ENCODE measurements around the gene CREBBP.

The CREBBP gene

DNA sequence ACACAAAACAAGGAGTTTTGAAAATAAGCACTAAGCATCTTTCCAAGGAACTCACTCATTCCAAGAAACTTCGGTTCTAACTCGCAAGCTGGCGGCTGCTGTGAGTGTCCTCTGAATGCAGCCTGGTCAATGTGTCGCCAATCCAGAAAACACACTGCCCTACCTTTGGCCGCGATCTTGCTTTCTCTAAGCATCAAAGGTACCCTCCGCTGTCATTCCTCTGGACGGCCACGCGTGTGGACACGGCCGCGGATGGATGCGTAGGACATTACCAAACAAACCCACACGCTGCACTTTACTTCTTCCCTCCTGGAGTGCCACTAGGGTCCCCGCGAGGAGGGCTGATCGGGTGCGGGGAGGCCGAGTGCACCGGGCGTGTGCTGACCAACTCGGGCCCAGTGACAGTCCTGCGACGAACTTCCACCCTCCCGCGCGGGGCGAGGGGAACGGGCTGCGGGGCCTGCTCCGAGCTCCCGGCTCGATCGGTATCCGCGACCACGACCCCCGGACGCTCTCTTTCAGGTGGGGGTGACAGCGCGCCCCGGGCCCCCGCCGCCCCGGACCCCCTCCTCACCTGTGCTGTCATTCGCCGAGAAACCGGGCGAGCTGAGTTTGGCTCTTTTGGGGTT is 1.1 kb downstream of the CREBBP start:
- DNase-seq = no peak

GRCh38 chr16:3878610-3879009 is 1.9 kb downstream of the CREBBP start:
- no peak for DNase-seq

DNA sequence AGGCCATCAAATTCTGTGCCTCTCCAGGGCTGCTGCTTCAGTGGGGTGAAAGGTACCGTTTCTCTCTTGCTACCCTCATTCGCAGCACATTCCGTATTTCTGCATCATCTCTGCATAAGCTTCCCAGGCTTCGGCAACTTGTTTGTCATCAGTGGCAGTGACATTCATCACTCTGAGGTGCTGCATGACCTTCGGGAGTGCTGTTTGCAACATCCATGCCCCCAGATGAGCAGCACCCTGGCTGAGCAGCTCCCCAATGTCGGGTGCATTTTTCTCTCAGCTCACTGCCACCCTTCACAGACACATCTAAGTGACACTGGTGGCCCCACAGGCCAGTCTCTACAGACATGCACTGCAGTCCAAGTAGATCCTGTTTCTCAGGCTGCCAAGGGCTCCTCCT is 3.8 kb downstream of the CREBBP start:
- no peak for DNase-seq

GRCh38 chr16:3876160-3876559 is 4.4 kb downstream of the CREBBP start:
- no peak for DNase-seq

DNA sequence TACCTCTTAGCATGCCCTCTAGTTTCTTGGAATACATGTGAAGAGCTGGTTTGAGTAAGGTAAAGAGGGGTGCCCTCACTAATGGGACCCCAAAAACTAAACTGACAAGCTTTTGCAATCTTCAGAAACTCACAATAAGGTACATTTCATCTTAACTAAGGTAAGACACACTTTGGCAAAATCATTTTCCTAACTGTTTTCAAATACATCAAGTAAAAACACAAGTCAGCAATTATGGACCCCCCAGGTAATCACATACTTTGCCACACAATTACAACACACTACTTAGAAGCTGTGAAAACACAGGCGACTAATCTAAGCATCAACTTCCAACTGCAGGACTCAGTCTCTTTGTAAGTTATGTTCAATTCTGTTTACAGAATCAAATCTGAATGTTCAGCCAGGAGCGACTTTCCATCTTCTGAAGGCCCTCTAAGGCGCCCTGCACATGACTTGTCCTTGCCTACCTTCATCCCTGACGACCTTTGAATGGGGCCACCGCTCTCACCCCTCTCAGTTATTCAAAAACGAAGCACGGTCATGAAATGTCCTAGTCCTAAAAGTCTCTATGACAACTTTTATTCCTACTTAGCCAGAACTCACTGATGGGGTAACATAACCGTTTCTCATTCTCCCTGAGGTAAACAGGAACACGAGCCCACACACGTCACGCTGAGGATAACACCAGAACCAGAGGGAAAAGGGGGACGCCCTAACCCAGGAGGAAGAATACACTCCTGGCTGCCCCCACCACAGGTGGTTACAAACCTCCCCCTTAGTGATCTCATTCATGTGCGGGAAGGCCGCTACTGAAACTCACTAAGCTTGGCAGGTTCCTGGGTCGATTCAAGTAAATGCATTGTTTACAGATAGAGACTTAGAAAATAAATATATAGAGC is 5.5 kb downstream of the CREBBP start:
- no peak for DNase-seq

GRCh38 chr16:3874242-3874641 is 6.3 kb downstream of the CREBBP start:
- no peak for DNase-seq

GRCh38 chr16:3873482-3874173 is 6.9 kb downstream of the CREBBP start:
- DNase-seq = no peak

DNA sequence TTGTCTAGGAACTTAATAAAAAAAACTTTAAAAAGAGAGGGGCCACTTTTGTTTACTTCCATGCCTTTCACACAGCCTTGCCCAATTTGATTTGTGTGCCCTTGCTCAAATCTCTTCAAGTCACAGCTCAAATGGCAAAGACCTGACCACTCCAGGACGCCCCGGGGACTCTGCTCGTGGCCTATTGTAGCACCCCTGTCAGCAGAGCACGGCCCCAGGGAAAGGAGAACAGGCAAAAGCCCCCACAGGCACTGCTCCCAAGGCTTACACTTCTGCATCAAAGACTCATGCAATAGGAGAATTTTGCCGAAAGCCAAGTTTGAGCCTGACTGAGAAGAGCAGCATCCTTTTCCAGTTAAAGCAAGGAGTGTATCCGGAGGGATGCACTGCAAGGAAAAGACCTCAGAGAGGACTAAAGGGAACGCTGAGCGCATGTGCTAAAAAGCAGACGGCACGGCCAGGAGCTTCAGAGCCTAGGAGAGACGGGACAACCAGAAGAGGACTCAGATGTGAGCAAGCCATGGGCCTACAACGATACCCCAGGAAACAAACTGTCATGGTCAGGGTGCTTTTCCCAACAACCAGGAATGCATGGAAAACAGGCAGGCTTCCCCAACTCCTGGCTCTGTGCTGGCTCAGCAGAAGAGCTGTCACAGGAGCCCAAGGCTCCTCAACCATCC is 8.2 kb downstream of the CREBBP start:
- DNase-seq = no peak

- no peak for DNase-seq
These were observed 11.5 kb downstream of the CREBBP start for GRCh38 chr16:3868967-3869366.

DNA sequence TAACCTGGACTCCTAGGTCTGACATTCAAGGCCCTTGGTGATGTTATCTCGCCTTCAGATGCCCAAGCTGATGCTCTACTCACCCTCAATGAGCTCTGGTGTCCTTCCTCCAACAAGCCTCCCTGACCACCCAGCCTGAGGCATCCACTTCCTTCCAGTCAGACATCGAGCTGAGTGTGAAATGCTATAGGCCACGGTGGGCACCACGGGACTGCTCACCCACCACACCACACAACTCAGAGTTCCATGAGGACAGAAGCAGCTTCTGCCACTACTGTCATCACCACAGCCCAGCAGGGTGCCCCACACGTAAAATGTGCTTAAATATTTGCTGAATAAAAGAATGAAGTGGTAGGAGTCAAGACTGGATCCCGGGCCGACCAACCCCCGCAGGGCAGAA is 12.0 kb downstream of the CREBBP start:
- no peak for DNase-seq

GRCh38 chr16:3866703-3867431 is 13.6 kb downstream of the CREBBP start:
- DNase-seq = no peak

- DNase-seq = no peak
These were observed 15.3 kb downstream of the CREBBP start for GRCh38 chr16:3865241-3865640.

DNA sequence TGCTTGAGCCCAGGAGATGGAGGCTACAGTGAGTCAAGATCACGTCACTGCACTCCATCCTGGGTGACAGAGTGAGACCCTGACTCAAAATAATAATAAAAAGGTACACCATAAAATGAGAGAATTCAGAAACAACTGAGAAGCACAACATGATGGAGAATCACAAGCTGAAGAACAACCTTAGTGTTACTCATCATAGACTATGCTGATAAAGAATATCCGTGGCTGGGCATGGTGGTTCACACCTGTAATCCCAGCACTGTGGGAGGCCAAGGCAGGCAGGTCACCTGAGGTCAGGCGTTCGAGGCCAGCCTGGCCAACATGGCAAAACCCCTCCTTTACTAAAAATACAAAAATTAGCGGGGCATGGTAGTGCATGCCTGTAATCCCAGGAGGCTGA is 16.0 kb downstream of the CREBBP start:
- DNase-seq = no peak

DNA sequence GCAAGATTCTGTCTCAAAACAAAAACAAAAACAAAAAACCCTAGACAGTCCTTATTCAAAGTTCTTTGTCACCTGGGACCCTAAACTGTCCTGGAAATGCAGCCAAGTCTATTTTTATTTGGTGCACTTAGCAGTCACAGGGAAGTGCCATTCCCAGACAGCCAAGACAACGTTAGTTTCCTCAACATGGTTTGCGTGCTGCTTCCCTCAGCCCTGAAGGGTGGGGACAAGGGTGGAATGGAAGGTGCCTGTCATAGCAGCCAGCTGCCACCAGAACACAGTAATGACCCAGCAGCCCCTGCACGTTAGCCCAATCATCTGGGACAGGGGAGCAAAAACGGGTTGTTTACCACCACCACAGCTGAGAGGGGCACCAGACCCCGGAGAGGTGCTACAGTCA is 16.9 kb downstream of the CREBBP start:
- DNase-seq = no peak

DNA sequence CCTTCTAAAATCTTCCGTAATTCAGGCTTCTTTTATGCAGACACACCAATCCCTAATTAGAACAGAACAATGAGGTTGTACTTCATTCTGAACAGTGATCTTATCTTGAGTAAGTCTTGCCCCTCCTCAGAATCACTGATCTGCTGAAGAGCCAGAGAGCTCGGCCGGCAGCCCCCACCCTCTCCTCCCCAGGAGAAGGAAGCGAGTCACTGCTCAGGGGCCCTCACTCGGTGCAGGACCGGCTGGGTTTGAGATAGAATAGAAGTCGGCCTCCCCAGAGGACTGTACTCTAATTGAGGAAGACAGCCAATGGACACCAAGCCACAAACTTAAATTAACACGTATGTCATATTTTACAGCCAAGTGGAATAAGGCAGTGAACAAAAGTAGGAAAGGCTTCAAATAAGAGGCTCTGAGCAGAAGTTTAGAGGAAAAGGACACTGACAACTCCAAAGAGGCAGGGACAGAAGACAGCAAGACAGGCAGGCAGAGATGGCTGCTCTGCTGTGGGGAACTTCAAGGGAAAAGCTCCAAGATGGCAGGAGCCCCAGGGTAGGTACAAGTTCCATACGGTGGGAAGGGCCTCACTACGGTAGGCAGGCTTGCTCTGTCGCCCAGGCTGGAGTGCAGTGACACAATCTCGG is 18.6 kb downstream of the CREBBP start:
- no peak for DNase-seq

GRCh38 chr16:3859889-3860288 is 20.6 kb downstream of the CREBBP start:
- no peak for DNase-seq

- peak; percentile 66 to 82 for DNase-seq
These were observed 21.7 kb downstream of the CREBBP start for GRCh38 chr16:3858801-3859200.

DNA sequence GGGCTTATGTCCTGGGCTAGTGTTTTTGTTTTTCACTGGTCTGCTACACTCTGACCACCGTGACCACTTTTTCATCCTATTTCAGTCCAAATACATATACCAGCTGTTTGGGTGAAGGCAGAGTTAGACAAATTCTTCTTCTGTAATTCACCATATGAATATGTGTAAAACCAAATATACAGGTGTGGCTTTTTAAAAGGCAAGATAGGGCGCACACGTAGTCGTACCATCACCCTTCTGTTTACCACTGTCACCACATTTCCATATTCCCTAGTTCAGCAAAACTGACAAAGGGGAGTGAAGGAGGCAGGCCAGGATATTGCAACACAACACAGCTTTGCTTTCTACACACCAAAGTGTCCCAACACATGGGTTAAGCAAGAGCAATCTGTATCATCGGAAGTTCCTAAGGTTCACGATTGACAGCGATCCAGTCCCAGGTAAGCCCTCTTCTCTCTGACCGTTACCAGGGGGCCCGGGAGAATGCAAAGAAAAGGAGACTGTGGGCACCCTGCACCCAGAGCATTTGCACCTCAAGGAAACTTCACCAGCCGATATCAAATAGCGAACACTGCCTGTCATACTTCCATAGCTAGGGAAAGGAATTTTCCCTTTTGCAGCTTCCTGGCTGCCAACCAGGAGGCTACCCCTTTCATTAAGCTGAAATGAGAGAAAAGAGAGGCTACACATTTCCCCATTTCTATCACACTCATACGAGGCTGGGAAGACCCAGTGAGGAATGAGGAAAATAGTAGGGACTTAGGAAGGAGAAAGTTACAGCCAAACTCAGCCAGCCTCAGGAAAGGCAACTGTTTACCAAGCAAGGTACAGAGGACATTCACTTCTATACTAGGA is 23.1 kb downstream of the CREBBP start:
- DNase-seq = peak; percentile 90 to 95

GRCh38 chr16:3856367-3857141 is 24.0 kb downstream of the CREBBP start:
- DNase-seq = no peak
